C4-2B (cell line): ENCODE data around the gene CKMT2.

Experiments used
- H3K27ac ChIP-seq: fragments of 450-650 bp; 2 replicates; pipeline ENCODE4 v1.5.1; 2017
- ZFX ChIP-seq: fragments of 450-650 bp; IDR thresholded peaks from 2 replicates; pipeline ENCODE4 v1.6.1; 2017
- TF ChIP-seq, protein P1 (sequence below): fragments of 450-650 bp; conservative IDR thresholded peaks from 2 replicates; pipeline ENCODE4 v1.5.1; 2017; ENCODE audit warnings: mild to moderate bottlenecking

The CKMT2 gene

DNA sequence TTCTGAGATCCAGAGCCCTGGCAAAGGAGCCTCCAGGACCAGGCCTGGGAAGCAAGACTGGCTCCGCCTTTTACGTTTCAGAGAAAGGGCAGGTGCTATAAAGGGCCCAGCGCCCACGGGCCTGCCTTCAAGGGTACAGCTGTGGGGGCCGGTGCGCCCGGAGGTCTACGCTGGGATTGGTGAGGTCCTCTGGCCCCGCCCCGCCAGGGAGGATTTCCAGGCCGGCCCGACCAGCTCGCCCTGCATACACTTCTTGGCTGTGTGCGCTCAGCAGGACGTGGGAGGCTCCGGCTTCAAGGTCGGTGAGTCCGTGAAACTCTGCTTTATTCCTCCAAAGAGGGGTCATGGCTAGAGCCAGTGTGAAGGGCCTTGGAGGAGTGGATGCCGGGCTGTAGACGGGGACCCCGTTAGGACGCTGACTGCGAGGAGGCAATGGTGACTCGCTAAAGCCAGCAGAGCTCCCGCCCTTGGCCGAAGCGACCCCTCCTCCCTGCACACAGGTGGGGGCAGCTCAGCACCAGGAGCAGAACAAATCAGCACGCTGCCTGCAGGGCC lies at the start of gene CKMT2:
CKMT2 (plus strand) TSS at position 243 of the 555 bp plus-strand sequence. CDS start 17,811 bp downstream, outside the sequence.
- H3K27ac ChIP-seq, result no peak within 1 kb of the TSS
- TF ChIP-seq, protein P1, sequence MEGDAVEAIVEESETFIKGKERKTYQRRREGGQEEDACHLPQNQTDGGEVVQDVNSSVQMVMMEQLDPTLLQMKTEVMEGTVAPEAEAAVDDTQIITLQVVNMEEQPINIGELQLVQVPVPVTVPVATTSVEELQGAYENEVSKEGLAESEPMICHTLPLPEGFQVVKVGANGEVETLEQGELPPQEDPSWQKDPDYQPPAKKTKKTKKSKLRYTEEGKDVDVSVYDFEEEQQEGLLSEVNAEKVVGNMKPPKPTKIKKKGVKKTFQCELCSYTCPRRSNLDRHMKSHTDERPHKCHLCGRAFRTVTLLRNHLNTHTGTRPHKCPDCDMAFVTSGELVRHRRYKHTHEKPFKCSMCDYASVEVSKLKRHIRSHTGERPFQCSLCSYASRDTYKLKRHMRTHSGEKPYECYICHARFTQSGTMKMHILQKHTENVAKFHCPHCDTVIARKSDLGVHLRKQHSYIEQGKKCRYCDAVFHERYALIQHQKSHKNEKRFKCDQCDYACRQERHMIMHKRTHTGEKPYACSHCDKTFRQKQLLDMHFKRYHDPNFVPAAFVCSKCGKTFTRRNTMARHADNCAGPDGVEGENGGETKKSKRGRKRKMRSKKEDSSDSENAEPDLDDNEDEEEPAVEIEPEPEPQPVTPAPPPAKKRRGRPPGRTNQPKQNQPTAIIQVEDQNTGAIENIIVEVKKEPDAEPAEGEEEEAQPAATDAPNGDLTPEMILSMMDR, result no peak
- no peak for TF ChIP-seq ZFX

- no peak for TF ChIP-seq ZFX
- TF ChIP-seq, protein P1, result no peak
- H3K27ac ChIP-seq, result no peak overlapping the region
These were observed 49.0 kb upstream of the CKMT2 start for GRCh38 chr5:81183811-81184748.

- H3K27ac ChIP-seq, result no peak overlapping the region
- no peak for TF ChIP-seq ZFX
- TF ChIP-seq, protein P1, result no peak
These were observed 48.4 kb upstream of the CKMT2 start for GRCh38 chr5:81184749-81185110.

DNA sequence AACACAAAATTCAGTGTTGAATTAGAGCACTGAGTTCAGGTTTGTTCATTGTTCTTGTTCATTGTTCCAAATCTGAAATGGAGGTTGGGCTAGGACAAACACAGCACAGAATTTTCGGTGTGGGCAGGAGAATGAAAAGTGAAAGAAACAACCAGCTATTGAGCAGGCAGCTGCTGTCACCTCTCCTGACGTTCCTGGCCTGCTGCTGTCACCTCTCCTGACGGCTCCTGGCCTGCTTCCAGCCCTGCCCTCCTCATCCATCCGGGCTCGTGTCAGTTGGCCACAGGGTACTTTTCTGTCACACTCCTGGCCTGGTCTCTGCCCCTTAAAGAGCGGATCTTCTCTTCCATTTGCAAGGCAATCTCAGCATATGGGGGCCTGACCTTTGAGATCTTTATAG lies 45.2 kb upstream of the CKMT2 start:
- TF ChIP-seq, protein P1, result no peak
- TF ChIP-seq ZFX, result no peak
- no peak overlapping the region for H3K27ac ChIP-seq

- no peak overlapping the region for H3K27ac ChIP-seq
- TF ChIP-seq, protein P1, result no peak
- no peak for TF ChIP-seq ZFX
These were observed 44.2 kb upstream of the CKMT2 start for GRCh38 chr5:81188962-81189361.

GRCh38 chr5:81189875-81190498 lies 43.1 kb upstream of the CKMT2 start:
- H3K27ac ChIP-seq, result no peak overlapping the region
- TF ChIP-seq, protein P1, result no peak
- no peak for TF ChIP-seq ZFX
